Fibroblast of mammary gland (primary cell): ENCODE data around the gene LRRC8E.

Experiments used
- DNase-seq: peaks from one replicate; pipeline ENCODE4 v3.0.0-alpha.2; 2010; ENCODE audit warnings: low read depth
- H3K4me3 ChIP-seq: 2 replicates; pipeline ENCODE4 v1.5.1; 2011; ENCODE audit warnings: low read depth, mild to moderate bottlenecking, low read length, moderate library complexity; ENCODE audit not compliant: control insufficient read depth
- CTCF ChIP-seq: conservative IDR thresholded peaks from 2 replicates; pipeline ENCODE4 v1.5.1; 2011; ENCODE audit warnings: low read depth, low read length, inconsistent platforms; ENCODE audit not compliant: control insufficient read depth, insufficient read depth

LRRC8E gene

GRCh38 chr19:7879111-7879807 lies 9.1 kb upstream of the LRRC8E start:
- no peak for DNase-seq
- no peak for TF ChIP-seq CTCF
- no peak overlapping the region for H3K4me3 ChIP-seq

- no peak for DNase-seq
- no peak overlapping the region for H3K4me3 ChIP-seq
- no peak for TF ChIP-seq CTCF
Observed at GRCh38 chr19:7879836-7880235, 8.5 kb upstream of the LRRC8E start.

- no peak for TF ChIP-seq CTCF
- H3K4me3 ChIP-seq, result no peak overlapping the region
- DNase-seq, result no peak
Observed at GRCh38 chr19:7881910-7882309, 6.4 kb upstream of the LRRC8E start.

GRCh38 chr19:7883105-7883504 lies 5.2 kb upstream of the LRRC8E start:
- H3K4me3 ChIP-seq, result no peak overlapping the region
- DNase-seq, result no peak
- TF ChIP-seq CTCF, result no peak

- no peak for TF ChIP-seq CTCF
- no peak overlapping the region for H3K4me3 ChIP-seq
- DNase-seq, result peak; percentile 47
Observed at GRCh38 chr19:7883796-7884570, 4.3 kb upstream of the LRRC8E start.

- H3K4me3 ChIP-seq, result no peak overlapping the region
- TF ChIP-seq CTCF, result no peak
- no peak for DNase-seq
Observed at GRCh38 chr19:7885818-7886217, 2.5 kb upstream of the LRRC8E start.
